ENCODE measurements around the gene SPRING1. TPM values are rescaled to one million over a fixed set of nuclear protein-coding genes. Genes with fewer than 3 reads are reported as not detected.

The SPRING1 gene
- total RNA-seq, 1 experiment from 2014 or later, result 87.4 TPM

DNA sequence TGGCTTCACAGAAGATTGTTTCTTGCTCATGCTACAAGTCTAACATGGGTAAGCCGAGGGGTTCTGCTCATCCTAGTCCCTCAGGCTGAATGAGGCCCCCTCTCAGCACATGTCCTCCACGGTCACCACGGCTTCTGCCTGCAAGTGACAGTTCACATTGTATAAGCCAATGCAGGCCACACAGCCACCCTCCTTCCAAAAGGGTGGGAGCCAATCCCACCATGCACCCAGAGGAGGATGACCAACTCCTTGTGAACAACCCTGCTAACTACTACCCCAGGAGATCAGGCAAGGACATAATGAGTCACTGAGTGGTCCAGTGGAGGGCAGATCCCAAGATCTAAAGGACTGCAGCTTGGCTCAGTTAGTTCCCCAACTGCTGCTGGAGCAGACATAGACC is 6.1 kb downstream of the SPRING1 start:
- Mint-ChIP-seq H3K4me1 (ENCODE audit: low read depth, unreplicated experiment) (peaks cover 29% of the 10 kb centered on the region), H3K9me3 (ENCODE audit: low read depth, unreplicated experiment) (no peaks in the 10 kb centered on the region), H3K27ac (ENCODE audit: unreplicated experiment) (no peak overlapping the region), H3K27me3 (ENCODE audit: unreplicated experiment) (no peaks in the 10 kb centered on the region), H3K4me3 (ENCODE audit: low read depth, unreplicated experiment) (no peak overlapping the region), H3K36me3 (ENCODE audit: insufficient read depth, unreplicated experiment) (peaks cover 52% of the 10 kb centered on the region)
- intact Hi-C loops (cut with micrococcal nuclease; ENCODE audit: unreplicated experiment), result loop anchor here (10.0 kb wide), 2 partner anchors 153 to 223 kb away; partner anchors contain the start of gene HRK
- DNase-seq, result no peak
- TF ChIP-seq, protein P1, sequence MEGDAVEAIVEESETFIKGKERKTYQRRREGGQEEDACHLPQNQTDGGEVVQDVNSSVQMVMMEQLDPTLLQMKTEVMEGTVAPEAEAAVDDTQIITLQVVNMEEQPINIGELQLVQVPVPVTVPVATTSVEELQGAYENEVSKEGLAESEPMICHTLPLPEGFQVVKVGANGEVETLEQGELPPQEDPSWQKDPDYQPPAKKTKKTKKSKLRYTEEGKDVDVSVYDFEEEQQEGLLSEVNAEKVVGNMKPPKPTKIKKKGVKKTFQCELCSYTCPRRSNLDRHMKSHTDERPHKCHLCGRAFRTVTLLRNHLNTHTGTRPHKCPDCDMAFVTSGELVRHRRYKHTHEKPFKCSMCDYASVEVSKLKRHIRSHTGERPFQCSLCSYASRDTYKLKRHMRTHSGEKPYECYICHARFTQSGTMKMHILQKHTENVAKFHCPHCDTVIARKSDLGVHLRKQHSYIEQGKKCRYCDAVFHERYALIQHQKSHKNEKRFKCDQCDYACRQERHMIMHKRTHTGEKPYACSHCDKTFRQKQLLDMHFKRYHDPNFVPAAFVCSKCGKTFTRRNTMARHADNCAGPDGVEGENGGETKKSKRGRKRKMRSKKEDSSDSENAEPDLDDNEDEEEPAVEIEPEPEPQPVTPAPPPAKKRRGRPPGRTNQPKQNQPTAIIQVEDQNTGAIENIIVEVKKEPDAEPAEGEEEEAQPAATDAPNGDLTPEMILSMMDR (IDR thresholded peaks at IDR 0.05; ENCODE audit: unreplicated experiment), result no peak
- CTCF ChIA-PET, result no interaction called here
- no TSS peak for BruUV-seq (replicated peaks)

DNA sequence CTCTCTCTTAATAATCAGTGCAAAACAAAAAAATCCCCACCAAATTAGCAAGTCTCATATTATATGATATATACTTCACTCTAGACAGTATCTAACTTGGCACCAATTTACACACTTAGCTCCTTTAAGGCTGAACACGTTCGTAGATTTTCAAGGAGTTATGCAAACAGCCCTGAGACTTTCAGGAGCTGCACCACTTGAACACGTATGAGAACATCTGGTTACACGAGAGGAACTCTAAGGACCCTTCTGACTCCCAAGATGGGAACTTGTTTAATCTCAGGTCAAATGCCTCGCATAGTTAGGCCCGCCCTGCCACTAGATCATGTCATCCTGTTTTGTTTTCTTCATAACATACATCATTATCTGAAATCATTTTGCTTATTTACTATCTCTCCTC is 10.0 kb downstream of the SPRING1 start:
- TF ChIP-seq, protein P1 (IDR thresholded peaks at IDR 0.05; ENCODE audit: unreplicated experiment), result no peak
- Mint-ChIP-seq H3K4me3 (ENCODE audit: low read depth, unreplicated experiment) (no peak overlapping the region), H3K36me3 (ENCODE audit: insufficient read depth, unreplicated experiment) (peaks cover 30% of the 10 kb centered on the region), H3K27me3 (ENCODE audit: unreplicated experiment) (no peaks in the 10 kb centered on the region), H3K4me1 (ENCODE audit: low read depth, unreplicated experiment) (peaks cover 11% of the 10 kb centered on the region), H3K9me3 (ENCODE audit: low read depth, unreplicated experiment) (no peaks in the 10 kb centered on the region), H3K27ac (ENCODE audit: unreplicated experiment) (no peak overlapping the region)
- no peak for DNase-seq
- CTCF ChIA-PET, result no interaction called here
- intact Hi-C loops (cut with micrococcal nuclease; ENCODE audit: unreplicated experiment), result no loop called here
- BruUV-seq (replicated peaks), result no TSS peak

DNA sequence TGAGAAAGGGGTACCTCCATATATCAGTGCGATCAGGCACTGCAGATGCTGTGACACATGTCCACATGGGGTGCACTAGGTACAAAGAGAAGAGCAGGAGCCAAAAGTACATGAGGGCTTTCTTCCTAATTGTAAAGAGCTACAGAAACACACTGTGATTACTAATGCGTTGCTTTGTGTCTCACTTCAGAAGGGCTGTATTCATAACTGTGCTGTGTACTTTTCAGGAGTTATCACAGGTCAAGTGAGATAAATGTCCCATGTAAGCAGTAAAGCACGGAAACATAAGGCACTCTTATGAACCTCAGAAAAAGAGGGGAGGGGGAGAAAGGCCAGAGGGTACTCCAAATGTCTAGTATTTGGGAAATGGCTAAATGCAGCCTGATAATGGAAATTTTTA is 10.6 kb downstream of the SPRING1 start:
- Mint-ChIP-seq H3K4me1 (ENCODE audit: low read depth, unreplicated experiment) (peaks cover 11% of the 10 kb centered on the region), H3K27ac (ENCODE audit: unreplicated experiment) (no peak overlapping the region), H3K27me3 (ENCODE audit: unreplicated experiment) (no peaks in the 10 kb centered on the region), H3K9me3 (ENCODE audit: low read depth, unreplicated experiment) (no peaks in the 10 kb centered on the region), H3K4me3 (ENCODE audit: low read depth, unreplicated experiment) (no peak overlapping the region), H3K36me3 (ENCODE audit: insufficient read depth, unreplicated experiment) (peaks cover 33% of the 10 kb centered on the region)
- no TSS peak for BruUV-seq (replicated peaks)
- TF ChIP-seq, protein P1 (IDR thresholded peaks at IDR 0.05; ENCODE audit: unreplicated experiment), result no peak
- no peak for DNase-seq
- CTCF ChIA-PET, result no interaction called here
- intact Hi-C loops (cut with micrococcal nuclease; ENCODE audit: unreplicated experiment), result no loop called here

DNA sequence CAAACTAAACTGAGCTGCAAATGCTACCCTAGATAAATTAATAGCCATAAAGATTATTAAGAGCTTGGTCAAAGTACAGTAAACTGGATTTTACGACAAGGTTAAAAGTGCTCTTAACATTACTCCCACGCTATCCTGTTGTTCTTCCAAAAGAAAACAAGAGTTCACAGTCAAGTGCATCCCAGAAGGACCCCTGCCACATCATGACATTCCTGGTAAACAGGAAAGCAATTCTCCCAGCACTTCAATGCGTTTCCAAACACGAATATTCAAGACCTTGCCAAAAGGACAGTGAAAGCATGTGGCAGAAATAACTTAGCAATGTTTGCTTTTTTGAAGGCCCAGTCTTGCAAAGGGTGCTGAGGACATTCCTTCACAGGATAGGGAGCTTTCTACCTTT is 11.2 kb downstream of the SPRING1 start:
- Mint-ChIP-seq H3K27me3 (ENCODE audit: unreplicated experiment) (no peaks in the 10 kb centered on the region), H3K36me3 (ENCODE audit: insufficient read depth, unreplicated experiment) (peaks cover 34% of the 10 kb centered on the region), H3K4me3 (ENCODE audit: low read depth, unreplicated experiment) (no peak overlapping the region), H3K27ac (ENCODE audit: unreplicated experiment) (no peak overlapping the region), H3K4me1 (ENCODE audit: low read depth, unreplicated experiment) (peaks cover 11% of the 10 kb centered on the region), H3K9me3 (ENCODE audit: low read depth, unreplicated experiment) (no peaks in the 10 kb centered on the region)
- TF ChIP-seq, protein P1 (IDR thresholded peaks at IDR 0.05; ENCODE audit: unreplicated experiment), result no peak
- no peak for DNase-seq
- intact Hi-C loops (cut with micrococcal nuclease; ENCODE audit: unreplicated experiment), result no loop called here
- BruUV-seq (replicated peaks), result no TSS peak
- CTCF ChIA-PET, result interaction anchor here (0.9 kb wide), 1 partner anchor 17 kb away, joined by 3 read pairs; no protein-coding TSS in a partner anchor

Measured in Calu3 (cell line).